G401 (cell line): ENCODE data around the gene AGAP1. TPM values are rescaled to one million over a fixed set of nuclear protein-coding genes. Genes with fewer than 3 reads are reported as not detected.

ENCODE experiments used
- DNase-seq: peaks from one replicate; pipeline ENCODE4 v3.0.0-alpha.2; 2015; ENCODE audit warnings: low spot score
- in situ Hi-C: cut with HindIII; loops from 2 replicates; pipeline ENCODE4 v1.10.0; 2016; ENCODE audit warnings: low sequenced_read_pairs, mixed read lengths
- total RNA-seq: library from RNA; depleted of rRNA; stranded (reverse); fragments of >200 nt; shearing (Covaris generic); gene quantifications from 2 replicates; pipeline ENCODE4 v1.2.3, GENCODE V29; 2014

AGAP1 gene
- total RNA-seq, 1 experiment from 2014 or later = 14.4 TPM

- in situ Hi-C loops = no loop called here
Observed at GRCh38 chr2:235958221-235958930, 464.5 kb downstream of the AGAP1 start.

GRCh38 chr2:235958931-235959410 is 465.1 kb downstream of the AGAP1 start:
- in situ Hi-C loops = no loop called here
- DNase-seq = no peak

More at GRCh38 chr2:235958221-235958930, 464.5 kb downstream of the AGAP1 start:
- no peak for DNase-seq

GRCh38 chr2:235960011-235960715 is 466.3 kb downstream of the AGAP1 start:
- DNase-seq = no peak
- in situ Hi-C loops = no loop called here

- in situ Hi-C loops = no loop called here
- DNase-seq = no peak
Observed at GRCh38 chr2:235960716-235961640, 467.1 kb downstream of the AGAP1 start.

GRCh38 chr2:235961711-235962110 is 467.9 kb downstream of the AGAP1 start:
- no peak for DNase-seq
- in situ Hi-C loops = no loop called here

GRCh38 chr2:235963853-235964577 is 470.2 kb downstream of the AGAP1 start:
- in situ Hi-C loops = no loop called here
- no peak for DNase-seq

GRCh38 chr2:235964787-235965390 is 471.0 kb downstream of the AGAP1 start:
- DNase-seq = no peak
- in situ Hi-C loops = no loop called here

- in situ Hi-C loops = no loop called here
- no peak for DNase-seq
Observed at GRCh38 chr2:235966396-235966795, 472.6 kb downstream of the AGAP1 start.

- in situ Hi-C loops = no loop called here
- DNase-seq = no peak
Observed at GRCh38 chr2:235966932-235967757, 473.3 kb downstream of the AGAP1 start.

GRCh38 chr2:235968155-235968554 is 474.3 kb downstream of the AGAP1 start:
- in situ Hi-C loops = no loop called here
- DNase-seq = no peak

GRCh38 chr2:235968616-235969324 is 474.9 kb downstream of the AGAP1 start:
- in situ Hi-C loops = no loop called here
- DNase-seq = no peak

- DNase-seq = no peak
- in situ Hi-C loops = no loop called here
Observed at GRCh38 chr2:235970204-235971040, 476.6 kb downstream of the AGAP1 start.

- in situ Hi-C loops = no loop called here
- DNase-seq = no peak
Observed at GRCh38 chr2:235976516-235976915, 482.7 kb downstream of the AGAP1 start.

GRCh38 chr2:235976956-235977355 is 483.1 kb downstream of the AGAP1 start:
- in situ Hi-C loops = no loop called here
- no peak for DNase-seq

- in situ Hi-C loops = no loop called here
Observed at GRCh38 chr2:235977445-235977844, 483.6 kb downstream of the AGAP1 start.

GRCh38 chr2:235978022-235978421 is 484.2 kb downstream of the AGAP1 start:
- DNase-seq = no peak
- in situ Hi-C loops = no loop called here

More at GRCh38 chr2:235977445-235977844, 483.6 kb downstream of the AGAP1 start:
- DNase-seq = no peak
